GM19239 (cell line): Measurements from ENCODE around the gene MINDY1.

Experiments
- DNase-seq: peaks from one replicate; pipeline ENCODE4 v3.0.0; 2011; ENCODE audit warnings: low spot score; ENCODE audit not compliant: insufficient read length
- FAIRE-seq: peaks from 2 replicates; lab custom pipeline; 2011; peaks lifted over from hg19 to GRCh38; lab: Jason Lieb, UNC

The MINDY1 gene

GRCh38 chr1:150970808-150971582 lies 35.7 kb downstream of the MINDY1 start:
- DNase-seq (no peak), FAIRE-seq (no peak)

DNA sequence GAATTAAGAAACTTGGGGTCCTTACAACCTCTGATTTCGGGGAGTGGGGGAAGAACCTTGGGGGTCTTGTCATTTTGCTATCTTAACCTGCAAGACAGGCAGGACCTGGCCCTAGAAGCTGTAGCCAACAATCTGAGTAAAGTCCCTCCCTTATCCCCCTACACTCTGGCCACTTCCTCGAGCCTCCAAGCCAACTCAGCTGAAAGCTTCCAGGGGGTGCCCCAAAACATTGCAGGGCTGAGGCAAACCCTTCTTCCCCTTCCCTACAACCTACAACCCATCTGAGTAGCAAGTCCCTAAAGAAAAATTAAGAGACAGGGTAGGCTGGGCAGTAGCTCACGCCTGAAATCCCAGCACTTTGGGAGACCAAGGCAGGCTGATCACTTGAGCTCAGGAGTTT lies 37.1 kb downstream of the MINDY1 start:
- DNase-seq (no peak), FAIRE-seq (no peak)

DNA sequence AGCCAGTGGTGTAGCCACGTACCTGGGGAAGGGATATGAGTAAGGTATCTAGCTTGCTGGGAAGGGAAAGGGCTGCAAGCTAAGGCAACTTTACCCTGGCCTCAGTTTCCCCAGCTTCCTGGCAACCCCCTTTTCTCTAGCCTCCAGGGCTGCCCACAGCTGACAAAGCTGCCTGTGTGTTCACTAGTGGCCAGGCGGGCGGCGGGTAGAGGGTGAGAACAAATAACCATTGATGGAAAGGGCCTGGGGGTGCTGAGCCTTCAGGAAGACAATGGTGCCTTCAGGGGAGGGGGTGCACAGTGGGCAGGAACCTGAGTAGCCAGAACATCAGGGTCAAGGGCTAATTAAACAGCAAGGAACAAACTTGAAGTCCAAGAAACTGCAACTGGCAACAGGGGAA lies 38.2 kb downstream of the MINDY1 start:
- no peak for FAIRE-seq

DNA sequence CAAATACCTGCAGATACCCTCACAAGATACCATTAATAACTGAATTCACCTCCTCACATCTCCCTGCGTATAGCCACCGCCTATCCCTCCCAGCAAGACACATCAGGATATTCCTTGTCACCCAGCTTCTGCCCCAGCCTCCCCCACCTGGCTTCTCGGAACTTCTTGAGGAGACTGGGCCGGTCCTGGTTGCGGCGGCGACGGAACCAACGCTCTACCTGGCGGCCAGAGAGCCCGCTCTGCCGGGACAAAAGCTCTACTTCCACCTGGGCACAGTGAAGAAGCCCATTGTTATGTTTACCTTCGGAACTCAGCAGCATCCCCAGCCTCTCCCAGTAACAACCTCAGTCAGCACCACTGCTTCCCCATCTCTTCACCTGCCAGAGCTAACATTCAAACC lies 38.8 kb downstream of the MINDY1 start:
- FAIRE-seq (no peak), DNase-seq (no peak)

More for the DNA sequence above, 38.2 kb downstream of the MINDY1 start:
- DNase-seq = no peak

- FAIRE-seq = no peak
- no peak for DNase-seq
Measured at GRCh38 chr1:150966011-150966410, 40.7 kb downstream of the MINDY1 start.

DNA sequence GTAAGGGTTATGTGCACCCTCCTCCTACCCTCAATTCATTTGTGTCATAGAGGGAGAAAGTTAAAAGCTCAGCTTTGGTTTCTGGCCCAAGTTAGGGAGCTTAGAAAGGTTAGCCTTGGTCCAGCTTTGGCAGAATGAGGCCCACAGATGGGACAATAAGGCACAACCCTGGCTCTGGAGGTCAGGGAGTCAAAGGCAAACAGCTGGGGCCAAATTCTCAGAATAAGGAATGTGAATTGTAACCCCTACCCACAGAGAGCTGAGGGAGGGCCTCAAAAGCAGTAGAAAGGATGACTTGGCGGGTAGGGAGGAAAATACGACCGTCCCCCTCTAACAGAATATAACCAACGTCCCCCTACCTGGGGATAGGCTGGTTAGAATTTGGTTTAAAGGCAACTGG lies 41.1 kb downstream of the MINDY1 start:
- no peak for DNase-seq
- FAIRE-seq = no peak

DNA sequence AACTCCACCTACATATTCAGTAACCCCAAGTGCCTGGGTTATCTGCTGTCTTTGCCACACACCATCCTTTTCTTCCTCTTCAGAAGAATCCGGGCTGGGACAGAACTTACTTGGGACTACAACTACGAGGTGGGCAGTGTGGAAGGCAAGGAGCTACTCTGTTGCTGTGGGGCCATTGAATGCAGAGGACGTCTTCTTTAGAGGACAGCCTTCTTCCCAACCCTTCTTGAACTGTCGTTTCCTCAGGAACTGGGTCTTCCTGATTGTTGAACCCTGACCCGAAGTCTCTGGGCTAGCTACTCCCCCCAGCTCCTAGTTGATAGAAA lies 42.6 kb downstream of the MINDY1 start:
- no peak for FAIRE-seq
- no peak for DNase-seq

- no peak for DNase-seq
- FAIRE-seq = no peak
Measured at GRCh38 chr1:150963321-150964163, 43.2 kb downstream of the MINDY1 start.

GRCh38 chr1:150961756-150962155 lies 44.9 kb downstream of the MINDY1 start:
- DNase-seq (no peak), FAIRE-seq (no peak)

GRCh38 chr1:150960646-150961045 lies 46.1 kb downstream of the MINDY1 start:
- DNase-seq = no peak
- FAIRE-seq = no peak

DNA sequence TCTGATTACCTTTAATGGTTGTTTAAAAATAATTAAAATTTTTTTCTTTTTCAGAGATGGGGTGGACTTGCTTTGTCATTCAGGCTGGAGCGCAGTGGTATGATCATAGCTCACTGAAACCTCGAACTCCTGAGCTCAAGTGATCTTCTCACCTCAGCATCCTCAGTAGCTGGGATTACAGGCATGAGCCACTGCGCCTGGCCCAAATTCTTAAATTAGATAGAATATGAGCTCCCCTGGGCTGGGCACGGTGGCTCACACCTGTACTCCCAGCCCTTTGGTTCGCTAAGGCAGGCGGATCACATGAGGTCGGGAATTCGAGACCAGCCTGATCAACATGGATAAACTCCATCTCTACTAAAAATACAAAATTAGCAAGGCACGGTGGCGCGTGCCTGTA lies 49.0 kb downstream of the MINDY1 start:
- FAIRE-seq = no peak
- DNase-seq = no peak

- FAIRE-seq = no peak
- DNase-seq = no peak
Measured at GRCh38 chr1:150955280-150955679, 51.4 kb downstream of the MINDY1 start.

- no peak for FAIRE-seq
- DNase-seq = no peak
Measured at GRCh38 chr1:150954708-150955107, 52.0 kb downstream of the MINDY1 start.
